ENCODE measurements around the gene DOCK11. TPM values are rescaled to one million over a fixed set of nuclear protein-coding genes. Genes with fewer than 3 reads are reported as not detected.

DOCK11 gene
- total RNA-seq, 1 experiment from 2014 or later, result 13.1 TPM

DNA sequence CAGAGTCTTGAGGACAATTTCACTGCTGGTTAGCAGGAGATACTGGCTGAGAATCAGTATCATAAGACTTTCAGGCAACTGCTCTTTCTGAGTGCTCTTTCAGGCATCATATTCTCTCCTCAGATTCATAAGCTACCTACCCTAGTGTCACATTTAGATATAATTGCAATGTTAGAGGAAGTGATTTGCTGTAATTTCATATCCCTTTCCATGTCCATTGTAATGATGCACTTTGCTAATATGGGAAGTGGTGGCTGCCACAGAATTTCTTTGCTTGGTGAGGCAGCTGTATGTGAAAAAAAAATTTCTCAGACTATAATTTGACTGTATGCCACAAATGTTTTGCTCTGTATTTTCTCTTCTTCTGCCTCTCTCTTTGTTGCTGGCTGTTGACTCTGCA lies 63.3 kb downstream of the DOCK11 start (continued):
- TF ChIP-seq ZNF425 (CRISPR knock-in tag; conservative IDR thresholded peaks at IDR 0.05) (no peak), SMAD4 (CRISPR knock-in tag; IDR thresholded peaks at IDR 0.05) (no peak), ERG (CRISPR knock-in tag; IDR thresholded peaks at IDR 0.05) (no peak), ZNF232 (CRISPR knock-in tag; IDR thresholded peaks at IDR 0.05) (no peak), SMAD3 (CRISPR knock-in tag; IDR thresholded peaks at IDR 0.05; ENCODE audit: borderline replicate concordance) (no peak), SOX15 (CRISPR knock-in tag; IDR thresholded peaks at IDR 0.05) (no peak), KAT7 (CRISPR knock-in tag; IDR thresholded peaks at IDR 0.05; ENCODE audit: borderline replicate concordance) (no peak), ZNF263 (CRISPR knock-in tag; IDR thresholded peaks at IDR 0.05; ENCODE audit: low read depth) (no peak)
- TF ChIP-seq, protein P1, sequence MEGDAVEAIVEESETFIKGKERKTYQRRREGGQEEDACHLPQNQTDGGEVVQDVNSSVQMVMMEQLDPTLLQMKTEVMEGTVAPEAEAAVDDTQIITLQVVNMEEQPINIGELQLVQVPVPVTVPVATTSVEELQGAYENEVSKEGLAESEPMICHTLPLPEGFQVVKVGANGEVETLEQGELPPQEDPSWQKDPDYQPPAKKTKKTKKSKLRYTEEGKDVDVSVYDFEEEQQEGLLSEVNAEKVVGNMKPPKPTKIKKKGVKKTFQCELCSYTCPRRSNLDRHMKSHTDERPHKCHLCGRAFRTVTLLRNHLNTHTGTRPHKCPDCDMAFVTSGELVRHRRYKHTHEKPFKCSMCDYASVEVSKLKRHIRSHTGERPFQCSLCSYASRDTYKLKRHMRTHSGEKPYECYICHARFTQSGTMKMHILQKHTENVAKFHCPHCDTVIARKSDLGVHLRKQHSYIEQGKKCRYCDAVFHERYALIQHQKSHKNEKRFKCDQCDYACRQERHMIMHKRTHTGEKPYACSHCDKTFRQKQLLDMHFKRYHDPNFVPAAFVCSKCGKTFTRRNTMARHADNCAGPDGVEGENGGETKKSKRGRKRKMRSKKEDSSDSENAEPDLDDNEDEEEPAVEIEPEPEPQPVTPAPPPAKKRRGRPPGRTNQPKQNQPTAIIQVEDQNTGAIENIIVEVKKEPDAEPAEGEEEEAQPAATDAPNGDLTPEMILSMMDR (IDR thresholded peaks at IDR 0.05), result no peak
- TF ChIP-seq, protein P2, sequence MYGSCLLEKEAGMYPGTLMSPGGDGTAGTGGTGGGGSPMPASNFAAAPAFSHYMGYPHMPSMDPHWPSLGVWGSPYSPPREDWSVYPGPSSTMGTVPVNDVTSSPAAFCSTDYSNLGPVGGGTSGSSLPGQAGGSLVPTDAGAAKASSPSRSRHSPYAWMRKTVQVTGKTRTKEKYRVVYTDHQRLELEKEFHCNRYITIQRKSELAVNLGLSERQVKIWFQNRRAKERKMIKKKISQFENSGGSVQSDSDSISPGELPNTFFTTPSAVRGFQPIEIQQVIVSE (CRISPR knock-in tag; IDR thresholded peaks at IDR 0.05; ENCODE audit: borderline replicate concordance), result no peak
- TF ChIP-seq, protein P3, sequence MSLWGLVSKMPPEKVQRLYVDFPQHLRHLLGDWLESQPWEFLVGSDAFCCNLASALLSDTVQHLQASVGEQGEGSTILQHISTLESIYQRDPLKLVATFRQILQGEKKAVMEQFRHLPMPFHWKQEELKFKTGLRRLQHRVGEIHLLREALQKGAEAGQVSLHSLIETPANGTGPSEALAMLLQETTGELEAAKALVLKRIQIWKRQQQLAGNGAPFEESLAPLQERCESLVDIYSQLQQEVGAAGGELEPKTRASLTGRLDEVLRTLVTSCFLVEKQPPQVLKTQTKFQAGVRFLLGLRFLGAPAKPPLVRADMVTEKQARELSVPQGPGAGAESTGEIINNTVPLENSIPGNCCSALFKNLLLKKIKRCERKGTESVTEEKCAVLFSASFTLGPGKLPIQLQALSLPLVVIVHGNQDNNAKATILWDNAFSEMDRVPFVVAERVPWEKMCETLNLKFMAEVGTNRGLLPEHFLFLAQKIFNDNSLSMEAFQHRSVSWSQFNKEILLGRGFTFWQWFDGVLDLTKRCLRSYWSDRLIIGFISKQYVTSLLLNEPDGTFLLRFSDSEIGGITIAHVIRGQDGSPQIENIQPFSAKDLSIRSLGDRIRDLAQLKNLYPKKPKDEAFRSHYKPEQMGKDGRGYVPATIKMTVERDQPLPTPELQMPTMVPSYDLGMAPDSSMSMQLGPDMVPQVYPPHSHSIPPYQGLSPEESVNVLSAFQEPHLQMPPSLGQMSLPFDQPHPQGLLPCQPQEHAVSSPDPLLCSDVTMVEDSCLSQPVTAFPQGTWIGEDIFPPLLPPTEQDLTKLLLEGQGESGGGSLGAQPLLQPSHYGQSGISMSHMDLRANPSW (CRISPR knock-in tag; conservative IDR thresholded peaks at IDR 0.05; ENCODE audit: low read depth), result no peak
- TF ChIP-seq, protein P4, sequence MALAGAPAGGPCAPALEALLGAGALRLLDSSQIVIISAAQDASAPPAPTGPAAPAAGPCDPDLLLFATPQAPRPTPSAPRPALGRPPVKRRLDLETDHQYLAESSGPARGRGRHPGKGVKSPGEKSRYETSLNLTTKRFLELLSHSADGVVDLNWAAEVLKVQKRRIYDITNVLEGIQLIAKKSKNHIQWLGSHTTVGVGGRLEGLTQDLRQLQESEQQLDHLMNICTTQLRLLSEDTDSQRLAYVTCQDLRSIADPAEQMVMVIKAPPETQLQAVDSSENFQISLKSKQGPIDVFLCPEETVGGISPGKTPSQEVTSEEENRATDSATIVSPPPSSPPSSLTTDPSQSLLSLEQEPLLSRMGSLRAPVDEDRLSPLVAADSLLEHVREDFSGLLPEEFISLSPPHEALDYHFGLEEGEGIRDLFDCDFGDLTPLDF (CRISPR knock-in tag; IDR thresholded peaks at IDR 0.05), result no peak

- ChIA-PET POLR2A (no interaction called here), CTCF (interaction anchor here (0.8 to 1.8 kb wide), 4 partner anchors 27 to 65 kb away, joined by 4 to 9 read pairs (median 6); partner anchors contain the start of gene DOCK11)
- Mint-ChIP-seq H3K27me3 (ENCODE audit: low read depth) (no peaks in the 10 kb centered on the region), H3K4me1 (peaks cover 8% of the 10 kb centered on the region), H3K27ac (peak overlapping the region; percentile 82; the same call in 1 of the 2 replicates), H3K4me3 (no peak overlapping the region), H3K9me3 (no peaks in the 10 kb centered on the region), H3K36me3 (peaks cover 3% of the 10 kb centered on the region; the same call in 1 of the 2 replicates)
- DNase-seq (ENCODE audit: low spot score) (no peak), ATAC-seq (peak; percentile 65; the same call in 1 of the 2 replicates)
- TF ChIP-seq ZNF416 (CRISPR knock-in tag; IDR thresholded peaks at IDR 0.05) (no peak), ZMAT4 (CRISPR knock-in tag; IDR thresholded peaks at IDR 0.05) (no peak), RORB (CRISPR knock-in tag; IDR thresholded peaks at IDR 0.05) (no peak), ZNF219 (CRISPR knock-in tag; IDR thresholded peaks at IDR 0.05; ENCODE audit: borderline replicate concordance) (no peak), SP1 (CRISPR knock-in tag; conservative IDR thresholded peaks at IDR 0.05) (no peak), FOXK1 (CRISPR knock-in tag; IDR thresholded peaks at IDR 0.05) (no peak), JAZF1 (CRISPR knock-in tag; IDR thresholded peaks at IDR 0.05) (no peak), ZNF532 (CRISPR knock-in tag; IDR thresholded peaks at IDR 0.05; ENCODE audit: borderline replicate concordance) (no peak), ZNF317 (CRISPR knock-in tag; IDR thresholded peaks at IDR 0.05; ENCODE audit: borderline replicate concordance, low read depth) (no peak), IRF2 (CRISPR knock-in tag; IDR thresholded peaks at IDR 0.05; ENCODE audit: borderline replicate concordance, low read depth) (no peak)
Observed at GRCh38 chrX:118560489-118560888, 64.9 kb downstream of the DOCK11 start.
